NCI-H226 (cell line): ENCODE data around the gene TRIO.
"Not testable (repeated sequence)": the region's sequence is repeated elsewhere in the genome, so short reads cannot be mapped to it uniquely, and the experiment has no call there.

Experiments used
- DNase-seq: peaks from one replicate; pipeline ENCODE4 v3.0.0-alpha.2; 2015

The TRIO gene

GRCh38 chr5:14366763-14367162 is 223.6 kb downstream of the TRIO start:
- DNase-seq: no peak

GRCh38 chr5:14367364-14367763 is 224.2 kb downstream of the TRIO start:
- DNase-seq: no peak

- no peak for DNase-seq
Observed at GRCh38 chr5:14369780-14370179, 226.6 kb downstream of the TRIO start.

- DNase-seq: no peak
Observed at GRCh38 chr5:14370386-14370785, 227.2 kb downstream of the TRIO start.

GRCh38 chr5:14373685-14374084 is 230.5 kb downstream of the TRIO start:
- DNase-seq: no peak

GRCh38 chr5:14374100-14374499 is 231.0 kb downstream of the TRIO start:
- no peak for DNase-seq

GRCh38 chr5:14376789-14377188 is 233.6 kb downstream of the TRIO start:
- no peak for DNase-seq

GRCh38 chr5:14379739-14380497 is 236.8 kb downstream of the TRIO start:
- DNase-seq: no peak

GRCh38 chr5:14380712-14381111 is 237.6 kb downstream of the TRIO start:
- no peak for DNase-seq

- no peak for DNase-seq
Observed at GRCh38 chr5:14382640-14383039, 239.5 kb downstream of the TRIO start.

GRCh38 chr5:14383923-14384322 is 240.8 kb downstream of the TRIO start:
- DNase-seq: no peak

- no peak for DNase-seq
Observed at GRCh38 chr5:14385019-14385418, 241.9 kb downstream of the TRIO start.

- no peak for DNase-seq
Observed at GRCh38 chr5:14386884-14387624, 243.9 kb downstream of the TRIO start.

- DNase-seq: no peak
Observed at GRCh38 chr5:14388741-14389140, 245.6 kb downstream of the TRIO start.

GRCh38 chr5:14392552-14392951 is 249.4 kb downstream of the TRIO start:
- DNase-seq: not testable (repeated sequence)

- DNase-seq: no peak
Observed at GRCh38 chr5:14394365-14394764, 251.2 kb downstream of the TRIO start.

GRCh38 chr5:14395411-14395810 is 252.3 kb downstream of the TRIO start:
- no peak for DNase-seq

- DNase-seq: no peak
Observed at GRCh38 chr5:14396066-14396465, 252.9 kb downstream of the TRIO start.

GRCh38 chr5:14396737-14397136 is 253.6 kb downstream of the TRIO start:
- DNase-seq: no peak

GRCh38 chr5:14397717-14398116 is 254.6 kb downstream of the TRIO start:
- peak; percentile 79 for DNase-seq

- peak; percentile 39 for DNase-seq
Observed at GRCh38 chr5:14399054-14399692, 256.0 kb downstream of the TRIO start.

- peak; percentile 80 for DNase-seq
Observed at GRCh38 chr5:14400085-14400484, 256.9 kb downstream of the TRIO start.

- no peak for DNase-seq
Observed at GRCh38 chr5:14400611-14401010, 257.5 kb downstream of the TRIO start.

- no peak for DNase-seq
Observed at GRCh38 chr5:14401639-14402038, 258.5 kb downstream of the TRIO start.
